HFF-Myc (cell line): ENCODE results near the gene ZNF512B.

Source experiments
- DNase-seq: peaks from one replicate; pipeline ENCODE4 v3.0.0-alpha.2; 2011; ENCODE audit warnings: low read depth; ENCODE audit errors: extremely low read depth
- H3K4me3 ChIP-seq: replicated peaks from 2 replicates; pipeline ENCODE4 v1.5.1; 2011; ENCODE audit warnings: low read depth, mild to moderate bottlenecking, control low read depth, low read length
- TF ChIP-seq, protein P1 (sequence below): IDR thresholded peaks from 2 replicates; pipeline ENCODE4 v1.5.1; 2012; ENCODE audit warnings: mild to moderate bottlenecking, low read depth, low read length, control low read depth; ENCODE audit errors: missing control alignments

The ZNF512B gene

DNA sequence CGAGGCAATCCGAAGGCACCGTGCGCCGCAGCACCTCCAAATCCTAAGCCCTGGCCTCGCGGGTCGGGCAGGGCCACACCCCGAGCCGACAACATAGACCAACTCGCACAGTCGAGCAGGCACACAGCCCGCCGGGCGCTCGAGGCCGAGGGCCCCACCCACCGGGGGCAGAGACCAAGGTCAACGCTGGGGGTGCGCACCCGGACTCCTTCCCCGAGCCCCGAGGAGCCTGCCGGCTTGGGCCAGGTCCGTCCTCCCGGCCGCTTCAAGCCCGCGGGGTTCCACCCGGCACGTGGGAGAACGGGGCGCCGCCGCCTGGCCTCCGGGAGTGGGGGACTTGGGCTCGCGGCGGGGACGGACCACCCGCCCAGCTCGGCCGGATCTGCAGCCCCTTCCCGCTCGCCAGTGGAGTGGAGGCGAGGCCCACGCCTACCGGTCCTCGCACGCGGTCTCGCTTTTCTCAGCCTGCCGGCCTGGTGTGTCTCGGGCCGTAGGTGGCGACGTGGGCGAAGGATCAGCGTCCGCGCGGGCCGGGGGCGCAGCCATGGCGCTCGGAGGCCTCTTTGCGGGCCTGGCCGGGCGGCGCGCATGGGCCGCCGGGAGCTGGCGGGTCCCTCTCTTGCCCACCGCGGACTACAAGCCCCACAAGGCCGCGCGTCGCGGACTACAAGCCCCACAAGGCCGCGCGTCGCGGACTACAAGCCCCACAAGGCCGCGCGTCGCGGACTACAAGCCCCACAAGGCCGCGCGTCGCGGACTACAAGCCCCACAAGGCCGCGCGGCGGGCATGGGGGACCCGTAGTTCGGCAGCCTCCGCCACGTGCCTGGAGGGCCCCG lies 13.7 kb downstream of the ZNF512B start, which contains the start of gene UCKL1:
TSS of gene UCKL1 (minus strand) at position 590 of the 837 bp plus-strand sequence. CDS start at position 546, 44 bp downstream.
- peak within 1 kb of the TSS; percentile 95 for H3K4me3 ChIP-seq
- TF ChIP-seq, protein P1, sequence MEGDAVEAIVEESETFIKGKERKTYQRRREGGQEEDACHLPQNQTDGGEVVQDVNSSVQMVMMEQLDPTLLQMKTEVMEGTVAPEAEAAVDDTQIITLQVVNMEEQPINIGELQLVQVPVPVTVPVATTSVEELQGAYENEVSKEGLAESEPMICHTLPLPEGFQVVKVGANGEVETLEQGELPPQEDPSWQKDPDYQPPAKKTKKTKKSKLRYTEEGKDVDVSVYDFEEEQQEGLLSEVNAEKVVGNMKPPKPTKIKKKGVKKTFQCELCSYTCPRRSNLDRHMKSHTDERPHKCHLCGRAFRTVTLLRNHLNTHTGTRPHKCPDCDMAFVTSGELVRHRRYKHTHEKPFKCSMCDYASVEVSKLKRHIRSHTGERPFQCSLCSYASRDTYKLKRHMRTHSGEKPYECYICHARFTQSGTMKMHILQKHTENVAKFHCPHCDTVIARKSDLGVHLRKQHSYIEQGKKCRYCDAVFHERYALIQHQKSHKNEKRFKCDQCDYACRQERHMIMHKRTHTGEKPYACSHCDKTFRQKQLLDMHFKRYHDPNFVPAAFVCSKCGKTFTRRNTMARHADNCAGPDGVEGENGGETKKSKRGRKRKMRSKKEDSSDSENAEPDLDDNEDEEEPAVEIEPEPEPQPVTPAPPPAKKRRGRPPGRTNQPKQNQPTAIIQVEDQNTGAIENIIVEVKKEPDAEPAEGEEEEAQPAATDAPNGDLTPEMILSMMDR: no peak
- peak; percentile 51 for DNase-seq

DNA sequence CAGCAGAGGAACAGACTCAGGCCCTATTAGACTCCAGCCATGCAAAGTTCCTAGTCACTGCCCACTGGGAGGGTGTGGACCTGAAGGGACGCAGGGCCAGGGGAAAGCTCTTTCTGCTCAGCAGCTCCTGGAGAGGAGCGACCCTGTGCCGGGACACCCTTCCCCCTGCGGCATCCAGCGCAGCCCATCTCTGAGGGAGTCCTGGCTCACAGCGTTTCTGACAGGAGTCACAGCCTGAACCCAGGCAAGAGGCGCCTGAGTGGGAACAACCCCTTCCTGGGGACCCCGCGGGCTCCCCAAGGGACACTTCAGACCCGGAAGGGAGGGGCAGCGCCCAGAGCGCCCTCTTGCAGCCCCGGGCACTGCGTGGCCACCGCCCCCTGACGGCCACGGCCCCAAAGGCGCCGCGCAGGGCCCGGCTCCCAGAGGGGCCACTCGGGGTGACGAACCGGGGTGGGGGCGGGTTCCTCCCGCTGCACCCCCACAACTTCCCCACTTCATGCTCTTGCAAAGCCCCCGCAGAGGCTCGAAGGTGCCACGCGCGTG lies 14.4 kb downstream of the ZNF512B start:
- TF ChIP-seq, protein P1: peak; percentile 43
- H3K4me3 ChIP-seq: peak overlapping the region; percentile 95
- no peak for DNase-seq

DNA sequence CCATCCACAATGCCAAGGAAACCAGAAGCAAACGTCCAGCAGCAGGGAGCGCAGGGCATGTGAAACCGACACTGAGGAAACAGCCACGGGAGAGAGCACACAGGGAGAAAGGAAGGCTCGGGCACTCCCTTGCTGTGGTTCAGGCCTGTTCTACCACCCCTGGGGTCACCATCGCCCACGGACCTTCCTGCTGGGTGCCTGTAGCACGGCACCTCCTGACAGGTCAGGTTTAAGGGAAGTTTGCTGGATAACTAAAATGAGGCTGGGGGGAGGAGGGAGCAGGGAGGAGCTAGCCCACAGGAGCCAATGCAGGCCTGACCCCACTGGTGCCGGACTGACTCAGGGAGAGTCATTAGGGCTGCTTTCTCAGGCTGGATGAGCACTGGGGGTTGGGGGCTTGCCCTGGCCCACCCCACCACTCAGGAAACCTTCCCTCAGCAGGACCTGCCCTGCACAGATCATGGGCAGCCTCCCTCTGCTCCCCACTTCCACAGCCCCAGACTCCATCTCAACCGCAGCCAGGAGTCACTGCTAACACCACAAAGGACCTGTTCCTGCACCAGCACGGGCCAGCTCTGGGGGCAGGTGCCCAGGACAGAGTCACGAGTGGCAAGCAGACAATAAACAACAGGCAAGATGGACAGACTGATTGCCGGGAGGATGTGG lies 15.8 kb downstream of the ZNF512B start:
- TF ChIP-seq, protein P1: no peak
- H3K4me3 ChIP-seq: peak overlapping the region; percentile 95
- DNase-seq: no peak

DNA sequence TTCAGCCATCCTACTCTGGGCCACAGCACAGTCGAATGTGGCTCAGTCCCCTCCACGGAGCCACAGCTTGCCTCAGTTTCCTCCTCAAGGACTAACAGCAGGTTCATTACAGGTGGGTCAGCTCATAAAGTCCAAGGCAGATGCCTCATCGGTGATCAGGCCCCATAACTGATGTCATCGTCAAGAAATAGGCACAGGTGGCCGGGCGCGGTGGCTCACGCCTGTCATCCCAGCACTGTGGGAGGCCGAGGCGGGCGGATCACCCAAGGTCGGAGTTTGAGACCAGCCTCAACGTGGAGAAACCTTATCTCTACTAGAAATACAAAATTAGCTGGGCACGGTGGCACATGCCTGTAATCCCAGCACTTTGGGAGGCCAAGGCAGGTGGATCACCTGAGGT lies 17.0 kb downstream of the ZNF512B start:
- no peak overlapping the region for H3K4me3 ChIP-seq
- DNase-seq: no peak
- TF ChIP-seq, protein P1: no peak

DNA sequence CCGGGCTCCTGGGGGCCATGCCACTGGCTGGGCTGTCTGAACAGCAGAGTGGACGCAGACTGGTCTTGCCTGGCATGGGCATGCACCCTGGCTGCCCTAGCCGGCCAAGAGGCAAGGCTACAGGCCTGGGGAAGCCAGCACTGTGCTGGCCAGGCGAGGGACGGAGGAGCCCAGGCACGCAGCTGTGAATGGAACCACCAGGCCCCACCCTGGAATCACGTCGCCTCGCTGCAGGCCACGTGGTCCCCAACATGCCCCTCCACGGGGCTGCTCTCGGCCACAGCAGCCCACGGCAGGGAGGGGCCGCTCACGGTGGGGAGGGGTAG lies 17.6 kb downstream of the ZNF512B start:
- no peak overlapping the region for H3K4me3 ChIP-seq
- TF ChIP-seq, protein P1: no peak
- no peak for DNase-seq

DNA sequence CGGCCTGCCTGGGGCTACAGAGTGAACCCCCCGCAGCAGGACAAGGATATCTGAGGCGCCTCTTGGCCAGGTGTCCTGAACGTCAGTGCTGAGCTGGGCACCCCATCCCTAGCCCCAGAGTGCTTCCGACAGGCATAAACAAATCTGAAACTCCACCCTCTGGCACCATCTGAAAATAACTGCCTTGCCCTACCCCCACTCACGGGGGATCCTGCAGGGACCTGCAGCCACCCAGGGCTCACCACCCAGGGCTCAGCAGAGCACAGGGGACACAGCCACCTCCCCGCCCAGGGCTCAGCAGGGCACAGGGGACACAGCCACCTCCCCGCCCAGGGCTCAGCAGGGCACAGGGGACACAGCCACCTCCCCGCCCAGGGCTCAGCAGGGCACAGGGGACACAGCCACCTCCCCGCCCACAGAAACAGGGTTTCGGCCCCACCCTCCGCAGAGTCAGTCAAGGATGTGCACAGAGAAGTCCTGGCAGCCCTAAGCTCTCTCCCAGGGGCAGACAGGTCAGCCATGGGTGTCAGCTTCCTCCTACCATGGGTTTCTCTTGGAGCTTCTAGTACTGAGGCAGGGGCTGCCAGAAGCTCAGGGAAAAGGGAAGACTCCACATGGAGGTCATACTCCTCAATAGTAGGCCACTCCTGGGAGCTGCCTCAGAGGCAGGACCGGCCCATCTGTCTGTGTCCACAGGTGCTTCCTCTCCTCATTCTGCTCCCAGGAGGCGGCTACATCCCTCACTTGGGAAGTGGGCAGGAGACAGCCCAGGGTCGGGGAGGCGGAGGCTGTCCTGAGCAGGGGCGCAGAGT lies 18.1 kb downstream of the ZNF512B start:
- TF ChIP-seq, protein P1: no peak
- no peak overlapping the region for H3K4me3 ChIP-seq

More for the DNA sequence above, 18.1 kb downstream of the ZNF512B start:
- no peak for DNase-seq
